H9 (cell line): Measurements from ENCODE around the gene TADA2B. TPM values are rescaled to one million over a fixed set of nuclear protein-coding genes. Genes with fewer than 3 reads are reported as not detected.

Experiments
- DNase-seq: peaks from one replicate; pipeline ENCODE4 v3.0.0-alpha.2; 2017
- H2AFZ ChIP-seq: one replicate; pipeline ENCODE4 v1.6.1; 2013; ENCODE audit warnings: mild to moderate bottlenecking, low read length, control low read depth, moderate library complexity
- H2AK5ac ChIP-seq: 2 replicates; pipeline ENCODE4 v1.6.1; 2013; ENCODE audit warnings: low read length, control low read depth, mixed read lengths; ENCODE audit not compliant: insufficient read length
- H2BK120ac ChIP-seq: one replicate; pipeline ENCODE4 v1.6.1; 2013; ENCODE audit warnings: low read depth, mild to moderate bottlenecking, low read length, control low read depth, inconsistent platforms; ENCODE audit not compliant: poor library complexity, severe bottlenecking
- H2BK12ac ChIP-seq: 2 replicates; pipeline ENCODE4 v1.6.1; 2013; ENCODE audit warnings: low read length, control low read depth, mixed read lengths, low read depth; ENCODE audit not compliant: insufficient read length
- H2BK15ac ChIP-seq: 2 replicates; pipeline ENCODE4 v1.6.1; 2013; ENCODE audit warnings: low read depth, low read length, control low read depth
- H2BK20ac ChIP-seq: one replicate; pipeline ENCODE4 v1.6.1; 2013; ENCODE audit warnings: low read depth, mild to moderate bottlenecking, low read length, control low read depth, inconsistent platforms; ENCODE audit not compliant: poor library complexity, severe bottlenecking
- H2BK5ac ChIP-seq: 2 replicates; pipeline ENCODE4 v1.6.1; 2013; ENCODE audit warnings: low read length, control low read depth, mixed read lengths; ENCODE audit not compliant: insufficient read length
- H3K14ac ChIP-seq: 2 replicates; pipeline ENCODE4 v1.6.1; 2013; ENCODE audit warnings: low read length, control low read depth; ENCODE audit not compliant: insufficient read depth
- H3K18ac ChIP-seq: 2 replicates; pipeline ENCODE4 v1.6.1; 2013; ENCODE audit warnings: low read depth, mild to moderate bottlenecking, mixed read lengths, low read length, control low read depth; ENCODE audit not compliant: insufficient read length
- H3K23ac ChIP-seq: 2 replicates; pipeline ENCODE4 v1.6.1; 2013; ENCODE audit warnings: low read length, control low read depth, mixed read lengths, low read depth; ENCODE audit not compliant: insufficient read length
- H3K23me2 ChIP-seq: 2 replicates; pipeline ENCODE4 v1.6.1; 2013; ENCODE audit warnings: low read depth, mild to moderate bottlenecking, mixed read lengths, low read length, control low read depth; ENCODE audit not compliant: insufficient read length, poor library complexity, severe bottlenecking
- H3K27ac ChIP-seq: 2 replicates; pipeline ENCODE4 v1.5.1; 2013; ENCODE audit warnings: low read length, control low read depth, mixed read lengths, low read depth; ENCODE audit not compliant: insufficient read length
- H3K27me3 ChIP-seq: 2 replicates; pipeline ENCODE4 v1.6.1; 2013; ENCODE audit warnings: low read length, control low read depth, inconsistent platforms; ENCODE audit not compliant: insufficient read depth
- H3K4ac ChIP-seq: 2 replicates; pipeline ENCODE4 v1.6.1; 2013; ENCODE audit warnings: low read depth, mild to moderate bottlenecking, control low read depth, inconsistent platforms, low read length, moderate library complexity
- H3K4me1 ChIP-seq: 2 replicates; pipeline ENCODE4 v1.6.1; 2013; ENCODE audit warnings: low read length, control low read depth, inconsistent platforms; ENCODE audit not compliant: insufficient read depth
- H3K4me2 ChIP-seq: 2 replicates; pipeline ENCODE4 v1.6.1; 2013; ENCODE audit warnings: low read length, control low read depth, mixed read lengths; ENCODE audit not compliant: insufficient read length, insufficient read depth
- H3K56ac ChIP-seq: 2 replicates; pipeline ENCODE4 v1.6.1; 2013; ENCODE audit warnings: low read depth, mild to moderate bottlenecking, mixed read lengths, low read length, control low read depth; ENCODE audit not compliant: insufficient read length
- H3K79me1 ChIP-seq: 2 replicates; pipeline ENCODE4 v1.6.1; 2013; ENCODE audit warnings: low read depth, mild to moderate bottlenecking, moderate library complexity, low read length, control low read depth, inconsistent platforms; ENCODE audit not compliant: insufficient read depth, poor library complexity, severe bottlenecking
- H3K79me2 ChIP-seq: 2 replicates; pipeline ENCODE4 v1.6.1; 2013; ENCODE audit warnings: low read length, control low read depth, inconsistent platforms; ENCODE audit not compliant: insufficient read depth
- H3K9ac ChIP-seq: 2 replicates; pipeline ENCODE4 v1.6.1; 2013; ENCODE audit warnings: low read length, control low read depth, mixed read lengths; ENCODE audit not compliant: insufficient read length; ENCODE audit errors: extremely low read depth
- H3K9me3 ChIP-seq: one replicate; pipeline ENCODE4 v1.6.1; 2013; ENCODE audit warnings: low read depth, low read length, inconsistent platforms; ENCODE audit not compliant: control insufficient read depth
- H3T11ph ChIP-seq: one replicate; pipeline ENCODE4 v1.6.1; 2013; ENCODE audit warnings: mild to moderate bottlenecking, low read length, control low read depth, inconsistent platforms
- H4K20me1 ChIP-seq: one replicate; pipeline ENCODE4 v1.6.1; 2013; ENCODE audit not compliant: control insufficient read depth, insufficient read length, insufficient read depth
- H4K5ac ChIP-seq: 2 replicates; pipeline ENCODE4 v1.6.1; 2013; ENCODE audit warnings: low read depth, mild to moderate bottlenecking, mixed read lengths, low read length, control low read depth; ENCODE audit not compliant: insufficient read length
- H4K8ac ChIP-seq: replicated peaks from 2 replicates; pipeline ENCODE4 v1.6.1; 2013; ENCODE audit warnings: low read length, control low read depth, mixed read lengths, low read depth; ENCODE audit not compliant: insufficient read length
- H4K91ac ChIP-seq: 2 replicates; pipeline ENCODE4 v1.6.1; 2013; ENCODE audit warnings: low read depth, mild to moderate bottlenecking, moderate library complexity, mixed read lengths, low read length, control low read depth; ENCODE audit not compliant: insufficient read length
- H3K27ac Mint-ChIP-seq, 3 experiments: 2 replicates in 2 of 3; 3 replicates in 1 of 3; pipeline ENCODE4 v1.8.0; 2020 to 2021; ENCODE audit warnings: mixed read lengths in 3 of 3, mild to moderate bottlenecking in 1 of 3, moderate library complexity in 1 of 3
- H3K27me3 Mint-ChIP-seq: 2 replicates; pipeline ENCODE4 v1.8.0; 2021; ENCODE audit warnings: low read depth, mild to moderate bottlenecking, moderate library complexity, mixed read lengths
- H3K36me3 Mint-ChIP-seq, 3 experiments: 2 replicates in 2 of 3; 3 replicates in 1 of 3; pipeline ENCODE4 v1.8.0; 2020 to 2021; ENCODE audit warnings: low read depth in 3 of 3, mixed read lengths in 3 of 3; ENCODE audit not compliant: insufficient read depth in 1 of 3
- H3K4me1 Mint-ChIP-seq, 2 experiments: 2 replicates each; pipeline ENCODE4 v1.8.0; 2020; ENCODE audit warnings: mixed read lengths in 2 of 2
- H3K4me3 Mint-ChIP-seq, 2 experiments: 2 replicates in 1 of 2; 3 replicates in 1 of 2; pipeline ENCODE4 v1.8.0; 2020 to 2021; ENCODE audit warnings: mild to moderate bottlenecking in 2 of 2, mixed read lengths in 2 of 2, moderate library complexity in 1 of 2
- H3K9me3 Mint-ChIP-seq, 2 experiments: 2 replicates in 1 of 2; 3 replicates in 1 of 2; pipeline ENCODE4 v1.8.0; 2020; ENCODE audit warnings: mild to moderate bottlenecking in 2 of 2, mixed read lengths in 2 of 2, moderate library complexity in 1 of 2
- WGBS: extraction: QIAGEN DNeasy Blood & Tissue Kit; methylation state at CpG from one replicate; pipeline ENCODE4 v1.1.7; 2013; ENCODE audit warnings: missing lambda C conversion rate, low lambda C conversion rate, mixed read lengths; ENCODE audit not compliant: insufficient read length; ENCODE audit errors: extremely low coverage; 5-methylcytosine and 5-hydroxymethylcytosine counted together
- total RNA-seq: library from RNA; stranded (reverse); gene quantifications from 2 replicates; pipeline ENCODE4 v1.2.1, GENCODE V29; 2021
- TF ChIP-seq, protein P1 (sequence below): fragments of 200-600 bp; sonication (generic); conservative IDR thresholded peaks from 3 replicates; pipeline ENCODE4 v1.8.0; 2021; ENCODE audit warnings: antibody characterized with exemption, mild to moderate bottlenecking

The TADA2B gene
- total RNA-seq, 1 experiment from 2014 or later = 14.0 TPM

DNA sequence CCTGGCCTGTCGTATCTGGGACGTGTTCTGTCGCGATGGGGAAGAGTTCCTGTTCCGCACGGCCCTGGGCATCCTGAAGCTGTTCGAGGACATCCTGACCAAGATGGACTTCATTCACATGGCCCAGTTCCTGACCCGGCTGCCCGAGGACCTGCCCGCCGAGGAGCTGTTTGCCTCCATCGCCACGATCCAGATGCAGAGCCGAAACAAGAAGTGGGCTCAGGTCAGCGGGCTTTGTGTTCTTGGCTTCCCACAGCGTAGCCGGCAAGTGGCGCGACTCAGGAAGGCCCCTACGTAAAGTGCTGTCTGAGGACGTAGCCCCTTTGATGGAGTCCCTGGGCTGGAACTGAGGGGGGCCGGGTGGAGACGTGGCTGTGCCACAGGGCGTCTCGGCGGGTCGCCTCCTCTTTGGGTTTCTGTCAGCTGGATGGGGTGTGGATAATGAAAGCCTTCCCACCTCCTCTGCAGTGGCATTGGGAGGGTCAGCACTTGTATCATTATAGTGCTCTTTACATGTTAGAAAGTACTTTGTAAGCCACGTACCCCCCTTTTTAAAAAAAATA is 18.1 kb upstream of the TADA2B start:
- H3K14ac ChIP-seq = no peak overlapping the region; the same call in 1 of the 2 replicates
- Mint-ChIP-seq H3K27me3 (no peaks in the 10 kb centered on the region; the same call in 1 of the 2 replicates), H3K9me3 (no peaks in the 10 kb centered on the region; a peak in 1 of 5 replicates), H3K4me3 (no peak overlapping the region), H3K4me1 (peaks cover 7 to 15% of the 10 kb centered on the region in 2 experiments), H3K27ac (peak overlapping the region in 2 of 3 experiments; percentile 85 to 92; a peak in 1 of 7 replicates), H3K36me3 (peaks cover 24 to 64% (median 63%) of the 10 kb centered on the region in 3 experiments)
- H3K79me1 ChIP-seq = no peaks in the 10 kb centered on the region
- H3K23ac ChIP-seq = no peak overlapping the region
- no peaks in the 10 kb centered on the region; the same call in 1 of the 2 replicates for H3K4me1 ChIP-seq
- no peak overlapping the region for H2BK15ac ChIP-seq
- H4K20me1 ChIP-seq = no peaks in the 10 kb centered on the region
- H3K27ac ChIP-seq = no peak overlapping the region
- H3K9ac ChIP-seq = no peak overlapping the region
- no peaks in the 10 kb centered on the region; the same call in 1 of the 2 replicates for H3K27me3 ChIP-seq
- no peak overlapping the region for H2AK5ac ChIP-seq
- no peak overlapping the region for H2BK20ac ChIP-seq
- H3T11ph ChIP-seq = no peak overlapping the region
- no peak overlapping the region for H4K5ac ChIP-seq
- H3K4ac ChIP-seq = no peak overlapping the region
- no peak for DNase-seq
- H2BK5ac ChIP-seq = no peak overlapping the region
- H3K4me2 ChIP-seq = no peak overlapping the region
- no peak overlapping the region for H2AFZ ChIP-seq
- H4K91ac ChIP-seq = no peak overlapping the region
- H3K18ac ChIP-seq = no peak overlapping the region
- no peak overlapping the region for H3K56ac ChIP-seq
- H2BK120ac ChIP-seq = no peak overlapping the region
- H2BK12ac ChIP-seq = no peak overlapping the region
- TF ChIP-seq, protein P1, sequence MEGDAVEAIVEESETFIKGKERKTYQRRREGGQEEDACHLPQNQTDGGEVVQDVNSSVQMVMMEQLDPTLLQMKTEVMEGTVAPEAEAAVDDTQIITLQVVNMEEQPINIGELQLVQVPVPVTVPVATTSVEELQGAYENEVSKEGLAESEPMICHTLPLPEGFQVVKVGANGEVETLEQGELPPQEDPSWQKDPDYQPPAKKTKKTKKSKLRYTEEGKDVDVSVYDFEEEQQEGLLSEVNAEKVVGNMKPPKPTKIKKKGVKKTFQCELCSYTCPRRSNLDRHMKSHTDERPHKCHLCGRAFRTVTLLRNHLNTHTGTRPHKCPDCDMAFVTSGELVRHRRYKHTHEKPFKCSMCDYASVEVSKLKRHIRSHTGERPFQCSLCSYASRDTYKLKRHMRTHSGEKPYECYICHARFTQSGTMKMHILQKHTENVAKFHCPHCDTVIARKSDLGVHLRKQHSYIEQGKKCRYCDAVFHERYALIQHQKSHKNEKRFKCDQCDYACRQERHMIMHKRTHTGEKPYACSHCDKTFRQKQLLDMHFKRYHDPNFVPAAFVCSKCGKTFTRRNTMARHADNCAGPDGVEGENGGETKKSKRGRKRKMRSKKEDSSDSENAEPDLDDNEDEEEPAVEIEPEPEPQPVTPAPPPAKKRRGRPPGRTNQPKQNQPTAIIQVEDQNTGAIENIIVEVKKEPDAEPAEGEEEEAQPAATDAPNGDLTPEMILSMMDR = no peak
- H3K79me2 ChIP-seq = no peaks in the 10 kb centered on the region
- no peaks in the 10 kb centered on the region for H3K9me3 ChIP-seq
- H4K8ac ChIP-seq = no peak overlapping the region
- H3K23me2 ChIP-seq = no peaks in the 10 kb centered on the region
- WGBS = no CpG with 5 or more reads among the region's 28 CpGs
